Measurements from ENCODE around the gene TMEM229B.

DNA sequence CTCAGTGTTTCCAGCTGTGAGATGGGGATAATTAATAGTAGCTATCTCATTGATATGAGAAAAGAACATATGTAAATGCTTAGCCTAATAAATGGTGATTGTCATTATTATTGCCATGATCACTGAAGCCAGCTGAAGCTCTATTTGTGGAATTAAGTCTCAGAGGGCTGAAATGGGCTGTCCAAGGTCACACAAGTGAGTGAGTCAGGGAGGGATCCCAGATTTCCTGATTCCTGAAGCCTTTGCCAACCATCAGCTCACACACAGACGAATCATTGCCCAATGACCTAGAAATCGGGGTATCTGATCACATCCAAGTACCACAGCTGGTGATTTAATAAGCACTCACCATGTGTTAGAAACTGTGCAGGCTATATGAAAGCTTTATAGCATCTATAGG, 21.6 kb upstream of the TMEM229B start:
- TF ChIP-seq POLR2AphosphoS5 (IDR thresholded peaks at IDR 0.05; ENCODE audit: low read depth, low read length), result no peak
- TF ChIP-seq POLR2A (IDR thresholded peaks at IDR 0.05; ENCODE audit: low read depth, low read length), result no peak
- TF ChIP-seq SPI1 (IDR thresholded peaks at IDR 0.05; ENCODE audit: low read depth, low read length), result no peak
- no peak for TF ChIP-seq TAF1 (IDR thresholded peaks at IDR 0.05; ENCODE audit: low read depth, low read length)
- TF ChIP-seq PAX5 (IDR thresholded peaks at IDR 0.05; ENCODE audit: insufficient read depth, low read length, severe bottlenecking), result no peak
